Stimulated activated CD8-positive, alpha-beta memory T cell treated with anti-CD3 and anti-CD28 coated beads, Interleukin-2, amount 100 ng/mL, for 48 hours (primary cell): ENCODE data around the gene TBCD.
"Not testable (repeated sequence)": the region's sequence is repeated elsewhere in the genome, so short reads cannot be mapped to it uniquely, and the experiment has no call there.

Source experiments
- DNase-seq, 2 donors: peaks; one replicate each; pipeline ENCODE4 v3.0.0-alpha.2; 2020; ENCODE audit warnings: low read depth in 2 of 2

TBCD gene

GRCh38 chr17:82939621-82940135, 187.8 kb downstream of the TBCD start:
- DNase-seq: no peak

- DNase-seq: no peak
Observed at GRCh38 chr17:82940226-82941020, 188.6 kb downstream of the TBCD start.

GRCh38 chr17:82941021-82942001, 189.4 kb downstream of the TBCD start:
- DNase-seq: no peak

- no peak for DNase-seq
Observed at GRCh38 chr17:82942166-82943130, 190.6 kb downstream of the TBCD start.

- DNase-seq: no peak
Observed at GRCh38 chr17:82943339-82943738, 191.5 kb downstream of the TBCD start.

- no peak for DNase-seq
Observed at GRCh38 chr17:82943751-82944150, 191.9 kb downstream of the TBCD start.

- no peak for DNase-seq
Observed at GRCh38 chr17:82944990-82945389, 193.1 kb downstream of the TBCD start.

- no peak for DNase-seq
Observed at GRCh38 chr17:82946081-82946480, 194.2 kb downstream of the TBCD start.

- no peak for DNase-seq
Observed at GRCh38 chr17:82947051-82947991, 195.5 kb downstream of the TBCD start.

GRCh38 chr17:82948081-82948511, 196.2 kb downstream of the TBCD start:
- DNase-seq: no peak

- no peak for DNase-seq
Observed at GRCh38 chr17:82948957-82949356, 197.1 kb downstream of the TBCD start.

- DNase-seq: no peak
Observed at GRCh38 chr17:82949361-82949760, 197.5 kb downstream of the TBCD start.

- no peak for DNase-seq
Observed at GRCh38 chr17:82949984-82950383, 198.1 kb downstream of the TBCD start.

GRCh38 chr17:82950525-82951102, 198.7 kb downstream of the TBCD start:
- no peak for DNase-seq

- DNase-seq: no peak
Observed at GRCh38 chr17:82952019-82952418, 200.2 kb downstream of the TBCD start.

- not testable (repeated sequence) for DNase-seq
Observed at GRCh38 chr17:82955106-82955505, 203.2 kb downstream of the TBCD start.

GRCh38 chr17:82955627-82956026, 203.8 kb downstream of the TBCD start:
- not testable (repeated sequence) for DNase-seq

- no peak for DNase-seq
Observed at GRCh38 chr17:82956146-82956725, 204.4 kb downstream of the TBCD start.

GRCh38 chr17:82956726-82957468, 205.0 kb downstream of the TBCD start:
- no peak for DNase-seq
